ENCODE measurements around the gene RUFY3.

GRCh38 chr4:70842761-70843435, 121.1 kb downstream of the RUFY3 start:
- TF ChIP-seq CTCF (IDR thresholded peaks at IDR 0.05) (no peak), POLR2AphosphoS5 (IDR thresholded peaks at IDR 0.05; ENCODE audit: low read depth, low read length) (no peak)

Measured in Panc1 (cell line).